Adrenal gland (tissue), 12 donors: ENCODE results near the gene ZDHHC18. TPM values are rescaled to one million over a fixed set of nuclear protein-coding genes. Genes with fewer than 3 reads are reported as not detected.

Source experiments
- DNase-seq, 7 donors: peaks; one replicate each; pipeline ENCODE4 v3.0.0-alpha.2; 2019 to 2020
- H3K27ac ChIP-seq, 5 donors: fragments of 200-600 bp; sonication (generic) in 4 of 5; 1 replicate in 3 of 5; 2 replicates in 2 of 5; pipeline versions ENCODE4 v1.5.1 to v1.8.0; 2016 to 2020; ENCODE audit warnings: mild to moderate bottlenecking in 1 of 5
- H3K27me3 ChIP-seq: fragments of 200-600 bp; 2 replicates; pipeline ENCODE4 v1.8.0; 2021
- H3K36me3 ChIP-seq, 2 donors: fragments of 200-600 bp; replicated peaks in 1 of 2; 1 replicate in 1 of 2; 2 replicates in 1 of 2; pipeline versions ENCODE4 v1.5.1 to v1.8.0; 2018 to 2022
- H3K4me1 ChIP-seq, 2 donors: fragments of 200-600 bp; replicated peaks in 1 of 2; 1 replicate in 1 of 2; 2 replicates in 1 of 2; pipeline versions ENCODE4 v1.5.1 to v1.8.0; 2018 to 2021
- H3K4me3 ChIP-seq, 4 donors: fragments of 200-600 bp; sonication (generic) in 3 of 4; one replicate each; pipeline ENCODE4 v1.5.1; 2016 to 2018
- H3K9me3 ChIP-seq, 3 donors: fragments of 200-600 bp; sonication (generic) in 1 of 3; replicated peaks in 1 of 3; 1 replicate in 2 of 3; 2 replicates in 1 of 3; pipeline versions ENCODE4 v1.5.1 to v1.8.0; 2016 to 2021
- POLR2A ChIP-seq, 2 donors: fragments of 450-650 bp; IDR thresholded peaks; one replicate each; pipeline ENCODE4 v1.6.1; 2017; ENCODE audit warnings: antibody characterized with exemption in 2 of 2, mild to moderate bottlenecking in 2 of 2, moderate library complexity in 1 of 2
- WGBS, 4 donors: extraction: QIAGEN DNeasy Blood & Tissue Kit in 2 of 4; methylation state at CpG; one replicate each; pipeline versions ENCODE4 v1.1.5 to v1.1.7; 2013 to 2017; 5-methylcytosine and 5-hydroxymethylcytosine counted together
- intact Hi-C, 2 donors: fragments of 100-400 bp; cut with DNase I; formaldehyde crosslinking; loops; one replicate each; pipeline versions ENCODE4 v1.14.1 to v1.15.0; 2022 to 2023
- polyA plus RNA-seq, 3 donors: library from polyadenylated mRNA; stranded (reverse); fragments of 200-250 nt in 2 of 3; fragments of 350-450 nt in 1 of 3; fragmentation: Illumina TruSeq in 1 of 3; extraction: RNeasy Lipid Tissue Mini Kit (QIAGEN cat#74804) in 1 of 3; gene quantifications; one replicate each; pipeline ENCODE4 v1.2.3, GENCODE V29; 2013 to 2014
- total RNA-seq, 9 donors: library from RNA; depleted of rRNA in 4 of 9; stranded (reverse); fragments of >200 nt in 4 of 9; fragments of 120-200 nt in 1 of 9; fragmentation: NEBNext Ultra II Directional in 1 of 9; extraction: Animal tissue kit (Norgen Biotek cat#: 25700) in 1 of 9; gene quantifications; one replicate each; pipeline versions ENCODE4 v1.1.0 to v1.2.4, GENCODE V29; 2013 to 2023
- TF ChIP-seq, protein P1 (sequence below), 6 experiments: fragments of 450-650 bp in 4 of 6; fragments of 200-600 bp in 2 of 6; sonication (generic) in 1 of 6; IDR thresholded peaks; 1 replicate in 5 of 6; 2 replicates in 1 of 6; pipeline versions ENCODE4 v1.5.1 to v1.8.0; 2016 to 2021; ENCODE audit warnings: antibody characterized with exemption in 6 of 6, mild to moderate bottlenecking in 2 of 6, moderate library complexity in 1 of 6
- donor health status: healthy with polysubstance abuse.
- donor health status: Bipolar disorder and iron deficiency.
- donor health status: DM: yes; HTN: yes; CAD: no.
- donor health status: DM: no; HTN: no; CAD: no.
- donor health status: DM: no; HTN: no; CAD: no.
- donor health status: DM: yes; HTN: yes; CAD: no.

Gene ZDHHC18
- total and polyA plus RNA-seq, 12 donors = 4.9 to 16.5 (median 10.0) TPM

- no peaks in the 10 kb centered on the region for H3K9me3 ChIP-seq
- TF ChIP-seq, protein P1, sequence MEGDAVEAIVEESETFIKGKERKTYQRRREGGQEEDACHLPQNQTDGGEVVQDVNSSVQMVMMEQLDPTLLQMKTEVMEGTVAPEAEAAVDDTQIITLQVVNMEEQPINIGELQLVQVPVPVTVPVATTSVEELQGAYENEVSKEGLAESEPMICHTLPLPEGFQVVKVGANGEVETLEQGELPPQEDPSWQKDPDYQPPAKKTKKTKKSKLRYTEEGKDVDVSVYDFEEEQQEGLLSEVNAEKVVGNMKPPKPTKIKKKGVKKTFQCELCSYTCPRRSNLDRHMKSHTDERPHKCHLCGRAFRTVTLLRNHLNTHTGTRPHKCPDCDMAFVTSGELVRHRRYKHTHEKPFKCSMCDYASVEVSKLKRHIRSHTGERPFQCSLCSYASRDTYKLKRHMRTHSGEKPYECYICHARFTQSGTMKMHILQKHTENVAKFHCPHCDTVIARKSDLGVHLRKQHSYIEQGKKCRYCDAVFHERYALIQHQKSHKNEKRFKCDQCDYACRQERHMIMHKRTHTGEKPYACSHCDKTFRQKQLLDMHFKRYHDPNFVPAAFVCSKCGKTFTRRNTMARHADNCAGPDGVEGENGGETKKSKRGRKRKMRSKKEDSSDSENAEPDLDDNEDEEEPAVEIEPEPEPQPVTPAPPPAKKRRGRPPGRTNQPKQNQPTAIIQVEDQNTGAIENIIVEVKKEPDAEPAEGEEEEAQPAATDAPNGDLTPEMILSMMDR (IDR thresholded peaks at IDR 0.05) = no peak
- no peak for TF ChIP-seq POLR2A (IDR thresholded peaks at IDR 0.05)
- intact Hi-C loops = loop anchor here in 1 of 2 donors (10.0 kb wide), 1 partner anchor 283 kb away; no protein-coding TSS in a partner anchor
- no peak for DNase-seq
- H3K4me3 ChIP-seq = no peak overlapping the region
- WGBS, 4 donors = 70 to 94% (median 88%) methylated on average over 1 of the region's 1 CpG; no CpG with 5 or more reads in 1 of the 4 donors
- H3K36me3 ChIP-seq = peaks cover 0 to 69% of the 10 kb centered on the region in 2 donors
- H3K4me1 ChIP-seq = peaks cover 7 to 10% of the 10 kb centered on the region in 2 donors
- peak overlapping the region in 1 of 5 donors; percentile 94 for H3K27ac ChIP-seq
- no peaks in the 10 kb centered on the region for H3K27me3 ChIP-seq
These were observed 61.7 kb downstream of the ZDHHC18 start for GRCh38 chr1:26888231-26888630.

- TF ChIP-seq, protein P1 (IDR thresholded peaks at IDR 0.05) = no peak
- TF ChIP-seq POLR2A (IDR thresholded peaks at IDR 0.05) = peak; percentile 62 to 85
- WGBS, 4 donors = 1 to 3% (median 1%) methylated on average over 26 to 89 of the region's 89 CpGs
- DNase-seq = peak; percentile 79 to 88 (median 82)
- Histone ChIP-seq H3K36me3 (peaks cover 0 to 67% of the 10 kb centered on the region in 2 donors), H3K27ac (peak within 1 kb of the TSS; percentile 63 to 99 (median 89)), H3K4me1 (peaks cover 7 to 10% of the 10 kb centered on the region in 2 donors), H3K9me3 (no peaks in the 10 kb centered on the region), H3K4me3 (peak within 1 kb of the TSS; percentile 53 to 96 (median 76)), H3K27me3 (no peaks in the 10 kb centered on the region)
- intact Hi-C loops = loop anchor here in 1 of 2 donors (10.0 kb wide), 1 partner anchor 285 kb away; no protein-coding TSS in a partner anchor
These were observed 63.3 kb downstream of the ZDHHC18 start, which contains the start of gene GPN2 for GRCh38 chr1:26889551-26890466. GPN2 (minus strand) TSS chr1:26890283; CDS start chr1:26890096, 187 bp downstream.

GRCh38 chr1:26890467-26890796, 63.9 kb downstream of the ZDHHC18 start:
- no peak for DNase-seq
- Histone ChIP-seq H3K36me3 (peaks cover 0 to 67% of the 10 kb centered on the region in 2 donors), H3K9me3 (no peaks in the 10 kb centered on the region), H3K27ac (peak overlapping the region; percentile 35 to 99 (median 89)), H3K27me3 (no peaks in the 10 kb centered on the region), H3K4me3 (peak overlapping the region in 3 of 4 donors; percentile 61 to 96 (median 90)), H3K4me1 (peaks cover 7 to 10% of the 10 kb centered on the region in 2 donors)
- TF ChIP-seq, protein P1 (IDR thresholded peaks at IDR 0.05) = no peak
- intact Hi-C loops = no loop called here
- WGBS, 4 donors = 2 to 5% (median 3%) methylated on average over 4 to 12 of the region's 12 CpGs

GRCh38 chr1:26894263-26894662, 67.8 kb downstream of the ZDHHC18 start:
- Histone ChIP-seq H3K36me3 (peaks cover 0 to 65% of the 10 kb centered on the region in 2 donors), H3K4me3 (no peak overlapping the region), H3K4me1 (peaks cover 7 to 12% of the 10 kb centered on the region in 2 donors), H3K27me3 (no peaks in the 10 kb centered on the region), H3K27ac (no peak overlapping the region), H3K9me3 (no peaks in the 10 kb centered on the region)
- DNase-seq = no peak
- intact Hi-C loops = no loop called here
- 93 to 95% (median 94%) methylated on average over 13 of the region's 13 CpGs for WGBS, 4 donors
- no peak for TF ChIP-seq POLR2A (IDR thresholded peaks at IDR 0.05)
- TF ChIP-seq, protein P1 (IDR thresholded peaks at IDR 0.05) = no peak
